Measurements from ENCODE around the gene TAOK2.

- TF ChIP-seq GATA2 (IDR thresholded peaks at IDR 0.05; ENCODE audit: low read depth, low read length) (no peak), GATA3 (IDR thresholded peaks at IDR 0.05; ENCODE audit: low read depth, low read length) (no peak)
These were observed 33.1 kb downstream of the TAOK2 start for GRCh38 chr16:30006659-30007377.
